Measurements from ENCODE around the gene VSIR. TPM values are rescaled to one million over a fixed set of nuclear protein-coding genes. Genes with fewer than 3 reads are reported as not detected.
A peak's percentile ranks its signal among the peaks of the same experiment; 100 is the strongest.

VSIR gene
- total RNA-seq, 1 donor from 2014 or later: 117 TPM

- Histone ChIP-seq H3K27me3 (ENCODE audit: low read depth) (no peaks in the 10 kb centered on the region), H3K9me3 (no peaks in the 10 kb centered on the region), H3K36me3 (no peaks in the 10 kb centered on the region), H3K27ac (no peak overlapping the region), H3K4me1 (peaks cover 14% of the 10 kb centered on the region), H3K4me3 (no peak overlapping the region)
- TF ChIP-seq, protein P1, sequence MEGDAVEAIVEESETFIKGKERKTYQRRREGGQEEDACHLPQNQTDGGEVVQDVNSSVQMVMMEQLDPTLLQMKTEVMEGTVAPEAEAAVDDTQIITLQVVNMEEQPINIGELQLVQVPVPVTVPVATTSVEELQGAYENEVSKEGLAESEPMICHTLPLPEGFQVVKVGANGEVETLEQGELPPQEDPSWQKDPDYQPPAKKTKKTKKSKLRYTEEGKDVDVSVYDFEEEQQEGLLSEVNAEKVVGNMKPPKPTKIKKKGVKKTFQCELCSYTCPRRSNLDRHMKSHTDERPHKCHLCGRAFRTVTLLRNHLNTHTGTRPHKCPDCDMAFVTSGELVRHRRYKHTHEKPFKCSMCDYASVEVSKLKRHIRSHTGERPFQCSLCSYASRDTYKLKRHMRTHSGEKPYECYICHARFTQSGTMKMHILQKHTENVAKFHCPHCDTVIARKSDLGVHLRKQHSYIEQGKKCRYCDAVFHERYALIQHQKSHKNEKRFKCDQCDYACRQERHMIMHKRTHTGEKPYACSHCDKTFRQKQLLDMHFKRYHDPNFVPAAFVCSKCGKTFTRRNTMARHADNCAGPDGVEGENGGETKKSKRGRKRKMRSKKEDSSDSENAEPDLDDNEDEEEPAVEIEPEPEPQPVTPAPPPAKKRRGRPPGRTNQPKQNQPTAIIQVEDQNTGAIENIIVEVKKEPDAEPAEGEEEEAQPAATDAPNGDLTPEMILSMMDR (IDR thresholded peaks at IDR 0.05): no peak
- intact Hi-C loops (cut with DNase I): no loop called here
- peak; percentile 32 for DNase-seq
- ATAC-seq: no peak
These were observed 9.0 kb upstream of the VSIR start for GRCh38 chr10:71782221-71782916.

DNA sequence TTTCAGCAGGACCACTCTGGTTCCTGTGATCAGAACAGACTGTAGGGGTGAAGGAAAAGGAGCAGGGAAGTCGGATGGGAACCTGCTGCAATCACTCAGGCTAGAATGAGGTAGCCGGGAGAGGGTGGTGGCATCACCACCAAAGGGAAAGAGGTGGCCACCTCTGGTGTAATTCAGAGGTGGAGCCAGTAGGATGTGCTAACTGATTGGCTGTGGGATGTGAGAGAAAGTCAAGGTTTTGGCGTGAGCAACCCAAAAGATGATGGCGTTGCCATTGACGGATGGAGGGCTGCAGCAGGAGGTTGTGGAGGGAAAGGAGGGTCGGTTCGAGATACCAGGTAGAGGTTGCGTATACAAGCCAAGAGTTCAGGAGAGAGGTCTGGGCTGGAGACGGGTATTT is 7.4 kb upstream of the VSIR start:
- DNase-seq: no peak
- ATAC-seq: no peak
- intact Hi-C loops (cut with DNase I): no loop called here
- H3K27ac ChIP-seq: no peak overlapping the region
- H3K36me3 ChIP-seq: no peaks in the 10 kb centered on the region
- H3K27me3 ChIP-seq (ENCODE audit: low read depth): no peaks in the 10 kb centered on the region
- no peak overlapping the region for H3K4me3 ChIP-seq
- TF ChIP-seq, protein P1 (IDR thresholded peaks at IDR 0.05): no peak
- peaks cover 27% of the 10 kb centered on the region for H3K4me1 ChIP-seq
- H3K9me3 ChIP-seq: no peaks in the 10 kb centered on the region

DNA sequence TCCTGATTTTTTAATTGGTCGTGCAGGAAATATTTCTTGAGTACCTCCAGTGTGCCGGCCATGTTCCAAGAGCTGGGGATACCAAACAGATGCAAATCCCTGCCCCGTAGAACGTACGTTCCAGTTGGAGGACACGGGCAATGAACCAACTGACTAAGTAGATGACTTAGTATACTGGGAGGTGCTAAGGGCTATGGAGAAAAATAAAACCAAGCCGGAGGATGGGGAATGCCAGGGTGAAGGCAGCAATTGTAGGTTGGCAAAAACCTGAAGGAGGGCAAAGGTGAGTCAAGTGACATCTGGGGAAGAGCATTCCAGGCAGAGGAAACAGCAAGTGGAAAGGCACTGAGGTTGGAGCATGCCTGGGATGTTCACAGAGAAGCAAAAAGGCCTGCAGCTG is 6.8 kb upstream of the VSIR start:
- Histone ChIP-seq H3K27me3 (ENCODE audit: low read depth) (no peaks in the 10 kb centered on the region), H3K9me3 (no peaks in the 10 kb centered on the region), H3K4me1 (peaks cover 32% of the 10 kb centered on the region), H3K4me3 (no peak overlapping the region), H3K27ac (no peak overlapping the region), H3K36me3 (no peaks in the 10 kb centered on the region)
- TF ChIP-seq, protein P1 (IDR thresholded peaks at IDR 0.05): no peak
- DNase-seq: no peak
- no peak for ATAC-seq
- intact Hi-C loops (cut with DNase I): no loop called here

DNA sequence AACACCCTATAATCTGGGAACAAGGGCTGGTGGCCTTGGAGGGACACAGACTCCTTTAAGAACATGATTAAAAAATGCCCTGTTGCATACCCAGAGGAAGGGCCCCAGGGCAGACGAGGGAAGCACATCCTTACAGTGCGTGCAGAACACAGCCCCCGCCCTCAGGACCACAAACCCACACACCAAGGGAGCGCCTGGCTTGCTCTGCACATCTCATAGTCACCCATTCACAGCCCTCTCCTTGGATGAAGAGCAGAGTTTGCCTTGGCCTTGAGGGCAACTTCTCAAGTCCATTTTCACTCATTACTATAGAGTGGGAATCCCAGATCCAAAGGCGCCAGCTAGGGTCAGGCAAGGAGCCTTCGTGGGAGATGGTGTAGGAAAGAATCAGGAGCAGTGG is 6.3 kb upstream of the VSIR start:
- ATAC-seq: no peak
- DNase-seq: no peak
- H3K27me3 ChIP-seq (ENCODE audit: low read depth): no peaks in the 10 kb centered on the region
- peaks cover 38% of the 10 kb centered on the region for H3K4me1 ChIP-seq
- H3K27ac ChIP-seq: no peak overlapping the region
- no peak overlapping the region for H3K4me3 ChIP-seq
- TF ChIP-seq, protein P1 (IDR thresholded peaks at IDR 0.05): no peak
- H3K36me3 ChIP-seq: no peaks in the 10 kb centered on the region
- intact Hi-C loops (cut with DNase I): no loop called here
- H3K9me3 ChIP-seq: no peaks in the 10 kb centered on the region

GRCh38 chr10:71778071-71778825 is 4.9 kb upstream of the VSIR start:
- Histone ChIP-seq H3K4me1 (peaks cover 44% of the 10 kb centered on the region), H3K27me3 (ENCODE audit: low read depth) (no peaks in the 10 kb centered on the region), H3K9me3 (no peaks in the 10 kb centered on the region), H3K4me3 (no peak overlapping the region), H3K36me3 (no peaks in the 10 kb centered on the region), H3K27ac (no peak overlapping the region)
- DNase-seq (no peak), ATAC-seq (no peak)
- intact Hi-C loops (cut with DNase I): no loop called here
- TF ChIP-seq, protein P1 (IDR thresholded peaks at IDR 0.05): no peak
